DND-41 (cell line): Measurements from ENCODE around the gene PLEKHO1.

ENCODE experiments used
- CTCF ChIP-seq: IDR thresholded peaks from 2 replicates; pipeline ENCODE4 v1.5.1; 2012; ENCODE audit warnings: borderline replicate concordance, low read length, moderate library complexity, mild to moderate bottlenecking; ENCODE audit not compliant: poor library complexity, severe bottlenecking; ENCODE audit errors: extremely low read depth
- EZH2 ChIP-seq: IDR thresholded peaks from 3 replicates; pipeline ENCODE4 v1.6.1; 2012; ENCODE audit warnings: borderline replicate concordance, low read depth, mild to moderate bottlenecking, moderate library complexity, low read length, inconsistent platforms; ENCODE audit not compliant: severe bottlenecking

GRCh38 chr1:150155413-150156071 lies 5.8 kb downstream of the PLEKHO1 start:
- no peak for TF ChIP-seq CTCF
- TF ChIP-seq EZH2, result no peak
